ENCODE results near the gene AHR.

AHR gene

GRCh38 chr7:17298102-17298839 lies at the start of gene AHR:
Gene AHR, plus strand, starts transcription at chr7:17298652. Its CDS starts 613 bp downstream, at chr7:17299265.
- TF ChIP-seq ZFX (IDR thresholded peaks at IDR 0.05; ENCODE audit: borderline replicate concordance), result no peak
- no peak for TF ChIP-seq CTCF (IDR thresholded peaks at IDR 0.05)
- H3K27ac ChIP-seq, result peak within 1 kb of the TSS; percentile 77

GRCh38 chr7:17253885-17254284 lies 44.6 kb upstream of the AHR start:
- no peak overlapping the region for H3K27ac ChIP-seq
- no peak for TF ChIP-seq CTCF (IDR thresholded peaks at IDR 0.05)
- TF ChIP-seq ZFX (IDR thresholded peaks at IDR 0.05; ENCODE audit: borderline replicate concordance), result no peak

- TF ChIP-seq ZFX (IDR thresholded peaks at IDR 0.05; ENCODE audit: borderline replicate concordance) (no peak), CTCF (IDR thresholded peaks at IDR 0.05) (no peak)
Observed at GRCh38 chr7:17255926-17256325, 42.5 kb upstream of the AHR start.

GRCh38 chr7:17256375-17256774 lies 42.1 kb upstream of the AHR start:
- no peak for TF ChIP-seq ZFX (IDR thresholded peaks at IDR 0.05; ENCODE audit: borderline replicate concordance)
- TF ChIP-seq CTCF (IDR thresholded peaks at IDR 0.05), result no peak
- H3K27ac ChIP-seq, result no peak overlapping the region

More at GRCh38 chr7:17255926-17256325, 42.5 kb upstream of the AHR start:
- no peak overlapping the region for H3K27ac ChIP-seq

GRCh38 chr7:17266565-17266964 lies 31.9 kb upstream of the AHR start:
- TF ChIP-seq ZFX (IDR thresholded peaks at IDR 0.05; ENCODE audit: borderline replicate concordance) (no peak), CTCF (IDR thresholded peaks at IDR 0.05) (no peak)
- no peak overlapping the region for H3K27ac ChIP-seq

GRCh38 chr7:17269341-17270221 lies 28.9 kb upstream of the AHR start:
- no peak overlapping the region for H3K27ac ChIP-seq
- no peak for TF ChIP-seq CTCF (IDR thresholded peaks at IDR 0.05)
- no peak for TF ChIP-seq ZFX (IDR thresholded peaks at IDR 0.05; ENCODE audit: borderline replicate concordance)

Measured in 22Rv1 (cell line).